ENCODE results near the gene CCR5. TPM values are rescaled to one million over a fixed set of nuclear protein-coding genes. Genes with fewer than 3 reads are reported as not detected.

CCR5 gene
- total and polyA plus RNA-seq, 2 of the 8 experiments (the other 6 are each of a cell fraction or from before 2014, with no cell fraction given), result not detected

GRCh38 chr3:46337911-46338310 is 32.8 kb upstream of the CCR5 start:
- Histone ChIP-seq H3K4me3 (ENCODE audit: extremely low read depth in 1 of 4, insufficient read depth in 2 of 4, low read depth in 3 of 4, low read length in 4 of 4) (no peak overlapping the region), H3K9me3 (ENCODE audit: insufficient read depth in 2 of 2, low read depth in 1 of 2, low read length in 1 of 2) (peaks cover 20 to 24% of the 10 kb centered on the region in 2 experiments), H4K8ac (ENCODE audit: extremely low read depth, insufficient read depth, low read length) (no peak overlapping the region), H4K91ac (replicated peaks; ENCODE audit: insufficient read length, low read length) (no peak overlapping the region), H3K14ac (ENCODE audit: insufficient read length) (no peak overlapping the region), H4K20me1 (replicated peaks in 1 of 2; ENCODE audit: control insufficient read depth in 1 of 2, insufficient read depth in 2 of 2, low read length in 2 of 2) (no peaks in the 10 kb centered on the region), H3K18ac (ENCODE audit: extremely low read depth, low read length) (no peak overlapping the region), H3K56ac (replicated peaks; ENCODE audit: insufficient read length, low read depth, low read length) (no peak overlapping the region), H2BK15ac (ENCODE audit: low read length) (no peak overlapping the region), H3K79me2 (ENCODE audit: control insufficient read depth in 1 of 2, insufficient read depth in 2 of 2, low read length in 2 of 2) (no peaks in the 10 kb centered on the region), H3K27me3 (replicated peaks in 1 of 4; ENCODE audit: control insufficient read depth in 3 of 4, extremely low read depth in 1 of 4, insufficient read depth in 3 of 4, low read length in 3 of 4) (no peaks in the 10 kb centered on the region), H3K4ac (replicated peaks; ENCODE audit: insufficient read length, low read depth, low read length) (no peak overlapping the region), H2BK120ac (replicated peaks; ENCODE audit: low read depth, low read length) (no peak overlapping the region), H2BK12ac (ENCODE audit: low read depth, low read length) (no peak overlapping the region), H3K23ac (ENCODE audit: insufficient read length) (no peak overlapping the region), H2BK5ac (ENCODE audit: low read depth, low read length) (no peak overlapping the region), H4K5ac (ENCODE audit: insufficient read length, low read depth, low read length) (no peak overlapping the region), H2BK20ac (ENCODE audit: low read length) (no peak overlapping the region), H3K27ac (ENCODE audit: low read depth, low read length) (no peak overlapping the region), H3K79me1 (ENCODE audit: low read depth, low read length) (no peaks in the 10 kb centered on the region), H3K23me2 (ENCODE audit: low read depth, low read length) (no peaks in the 10 kb centered on the region), H3K4me2 (ENCODE audit: insufficient read depth in 1 of 2, low read depth in 2 of 2, low read length in 2 of 2) (no peak overlapping the region), H3K4me1 (replicated peaks in 1 of 4; ENCODE audit: control insufficient read depth in 3 of 4, insufficient read depth in 4 of 4, low read length in 3 of 4) (no peaks in the 10 kb centered on the region), H3K9ac (replicated peaks in 1 of 4; ENCODE audit: extremely low read depth in 1 of 4, low read depth in 3 of 4, low read length in 3 of 4) (no peak overlapping the region), H2AK5ac (ENCODE audit: low read depth, low read length) (no peak overlapping the region), H2AFZ (ENCODE audit: low read length) (no peak overlapping the region), H3K36me3 (ENCODE audit: control insufficient read depth in 2 of 4, insufficient read depth in 4 of 4, low read length in 3 of 4) (no peaks in the 10 kb centered on the region; a peak in 1 of 8 replicates)
- CTCF ChIA-PET (ENCODE audit: partially characterized antibody), result no interaction called here
- TF ChIP-seq CBX5 (IDR thresholded peaks at IDR 0.05; ENCODE audit: low read depth, low read length) (no peak), SIX5 (IDR thresholded peaks at IDR 0.05; ENCODE audit: low read depth, low read length) (no peak), JUND (IDR thresholded peaks at IDR 0.05; ENCODE audit: low read length) (no peak), ATF2 (IDR thresholded peaks at IDR 0.05; ENCODE audit: low read length) (no peak), FOSL1 (IDR thresholded peaks at IDR 0.05; ENCODE audit: insufficient read depth, low read depth, low read length) (no peak), TBP (IDR thresholded peaks at IDR 0.05; ENCODE audit: low read depth, low read length) (no peak), RAD21 (IDR thresholded peaks at IDR 0.05 in 1 of 2, conservative IDR thresholded peaks at IDR 0.05 in 1 of 2; ENCODE audit: low read depth in 2 of 2, low read length in 2 of 2) (no peak), HDAC2 (IDR thresholded peaks at IDR 0.05; ENCODE audit: borderline replicate concordance in 1 of 2, low read depth in 2 of 2, low read length in 2 of 2) (no peak), MAFK (IDR thresholded peaks at IDR 0.05; ENCODE audit: low read depth, low read length) (no peak), EP300 (IDR thresholded peaks at IDR 0.05; ENCODE audit: borderline replicate concordance in 1 of 2, low read depth in 2 of 2, low read length in 2 of 2) (no peak), TCF12 (IDR thresholded peaks at IDR 0.05; ENCODE audit: low read depth, low read length) (no peak), POLR2AphosphoS5 (IDR thresholded peaks at IDR 0.05; ENCODE audit: low read depth, low read length) (no peak)
- TF ChIP-seq, protein P1, sequence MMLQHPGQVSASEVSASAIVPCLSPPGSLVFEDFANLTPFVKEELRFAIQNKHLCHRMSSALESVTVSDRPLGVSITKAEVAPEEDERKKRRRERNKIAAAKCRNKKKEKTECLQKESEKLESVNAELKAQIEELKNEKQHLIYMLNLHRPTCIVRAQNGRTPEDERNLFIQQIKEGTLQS (IDR thresholded peaks at IDR 0.05; ENCODE audit: insufficient read depth, low read depth, low read length), result no peak
- FAIRE-seq, result no peak
- POLR2A ChIA-PET (ENCODE audit: partially characterized antibody), result no interaction called here
- no peak for DNase-seq (ENCODE audit: low read depth in 1 of 2, low spot score in 2 of 2)
